AG08395 (cell line): ENCODE results near the gene CCDC14.

Experiments used
- DNase-seq: peaks from one replicate; pipeline ENCODE4 v3.0.0; 2012; ENCODE audit warnings: mixed read lengths, low spot score

CCDC14 gene

GRCh38 chr3:123961508-123961856 is 453 bp upstream of the CCDC14 start:
- DNase-seq, result no peak

GRCh38 chr3:123953735-123954134 is 7.3 kb downstream of the CCDC14 start:
- DNase-seq, result no peak

- DNase-seq, result no peak
Observed at GRCh38 chr3:123952844-123953520, 8.0 kb downstream of the CCDC14 start.

- DNase-seq, result no peak
Observed at GRCh38 chr3:123951522-123952447, 9.2 kb downstream of the CCDC14 start.

GRCh38 chr3:123949641-123950040 is 11.4 kb downstream of the CCDC14 start:
- peak; percentile 50 for DNase-seq

- DNase-seq, result no peak
Observed at GRCh38 chr3:123948449-123948848, 12.6 kb downstream of the CCDC14 start.

GRCh38 chr3:123947482-123947881 is 13.5 kb downstream of the CCDC14 start:
- DNase-seq, result no peak

- DNase-seq, result no peak
Observed at GRCh38 chr3:123941542-123941941, 19.5 kb downstream of the CCDC14 start.

- DNase-seq, result peak; percentile 14
Observed at GRCh38 chr3:123941121-123941520, 19.9 kb downstream of the CCDC14 start.

GRCh38 chr3:123939706-123940105 is 21.3 kb downstream of the CCDC14 start:
- DNase-seq, result no peak

- no peak for DNase-seq
Observed at GRCh38 chr3:123936400-123936799, 24.6 kb downstream of the CCDC14 start.

- no peak for DNase-seq
Observed at GRCh38 chr3:123935830-123936229, 25.2 kb downstream of the CCDC14 start.

GRCh38 chr3:123934250-123934649 is 26.8 kb downstream of the CCDC14 start:
- no peak for DNase-seq

- no peak for DNase-seq
Observed at GRCh38 chr3:123930445-123930844, 30.6 kb downstream of the CCDC14 start.

- DNase-seq, result no peak
Observed at GRCh38 chr3:123929325-123929724, 31.7 kb downstream of the CCDC14 start.

- no peak for DNase-seq
Observed at GRCh38 chr3:123926396-123926795, 34.6 kb downstream of the CCDC14 start.

GRCh38 chr3:123920868-123921267 is 40.2 kb downstream of the CCDC14 start:
- no peak for DNase-seq

GRCh38 chr3:123920383-123920782 is 40.6 kb downstream of the CCDC14 start:
- no peak for DNase-seq

GRCh38 chr3:123919353-123919752 is 41.7 kb downstream of the CCDC14 start:
- DNase-seq, result no peak

GRCh38 chr3:123914829-123915228 is 46.2 kb downstream of the CCDC14 start:
- DNase-seq, result no peak

- DNase-seq, result no peak
Observed at GRCh38 chr3:123909785-123910184, 51.2 kb downstream of the CCDC14 start.

GRCh38 chr3:123907720-123908119 is 53.3 kb downstream of the CCDC14 start:
- no peak for DNase-seq

GRCh38 chr3:123899300-123899865 is 61.6 kb downstream of the CCDC14 start:
- no peak for DNase-seq
